Effector CD4-positive, alpha-beta T cell (primary cell): ENCODE results near the gene ARNT2.

Source experiments
- DNase-seq: peaks from one replicate; pipeline ENCODE4 v3.0.0-alpha.2; 2020

Gene ARNT2

GRCh38 chr15:80604583-80605575 lies 200.7 kb downstream of the ARNT2 start:
- no peak for DNase-seq

GRCh38 chr15:80605591-80606150 lies 201.5 kb downstream of the ARNT2 start:
- no peak for DNase-seq

- DNase-seq, result no peak
These were observed 202.4 kb downstream of the ARNT2 start for GRCh38 chr15:80606511-80607071.

- DNase-seq, result no peak
These were observed 203.3 kb downstream of the ARNT2 start for GRCh38 chr15:80607287-80607980.

GRCh38 chr15:80608688-80609087 lies 204.5 kb downstream of the ARNT2 start:
- no peak for DNase-seq

- no peak for DNase-seq
These were observed 204.9 kb downstream of the ARNT2 start for GRCh38 chr15:80609091-80609490.

- DNase-seq, result no peak
These were observed 205.3 kb downstream of the ARNT2 start for GRCh38 chr15:80609512-80609946.

- no peak for DNase-seq
These were observed 207.4 kb downstream of the ARNT2 start for GRCh38 chr15:80611543-80612080.

GRCh38 chr15:80612118-80612823 lies 208.1 kb downstream of the ARNT2 start:
- no peak for DNase-seq

GRCh38 chr15:80613762-80614365 lies 209.7 kb downstream of the ARNT2 start:
- DNase-seq, result no peak

GRCh38 chr15:80614711-80615360 lies 210.7 kb downstream of the ARNT2 start:
- DNase-seq, result no peak

- no peak for DNase-seq
These were observed 211.2 kb downstream of the ARNT2 start for GRCh38 chr15:80615361-80615736.

GRCh38 chr15:80615783-80616391 lies 211.7 kb downstream of the ARNT2 start:
- DNase-seq, result no peak

GRCh38 chr15:80618685-80619400 lies 214.7 kb downstream of the ARNT2 start:
- no peak for DNase-seq

- no peak for DNase-seq
These were observed 215.5 kb downstream of the ARNT2 start for GRCh38 chr15:80619680-80620079.

- DNase-seq, result no peak
These were observed 216.0 kb downstream of the ARNT2 start for GRCh38 chr15:80620141-80620540.

GRCh38 chr15:80620931-80621330 lies 216.7 kb downstream of the ARNT2 start:
- no peak for DNase-seq

- no peak for DNase-seq
These were observed 222.5 kb downstream of the ARNT2 start for GRCh38 chr15:80626643-80627120.

GRCh38 chr15:80629355-80629754 lies 225.2 kb downstream of the ARNT2 start:
- no peak for DNase-seq

- no peak for DNase-seq
These were observed 226.8 kb downstream of the ARNT2 start for GRCh38 chr15:80630981-80631380.
